HG03342 (cell line): ENCODE measurements around the gene RAD51B.

Experiments used
- ATAC-seq: cut with Tn5 transposase; IDR thresholded peaks from one replicate; pipeline ENCODE4 v1.9.1; 2021; ENCODE audit warnings: mild to moderate bottlenecking, moderate library complexity; ENCODE audit not compliant: unreplicated experiment

Gene RAD51B

GRCh38 chr14:68665792-68666204 is 846.2 kb downstream of the RAD51B start:
- ATAC-seq = no peak

GRCh38 chr14:68666236-68666635 is 846.7 kb downstream of the RAD51B start:
- ATAC-seq = no peak

GRCh38 chr14:68666899-68667298 is 847.3 kb downstream of the RAD51B start:
- no peak for ATAC-seq

- ATAC-seq = no peak
Measured at GRCh38 chr14:68667313-68667791, 847.8 kb downstream of the RAD51B start.

GRCh38 chr14:68668028-68668427 is 848.4 kb downstream of the RAD51B start:
- no peak for ATAC-seq

- ATAC-seq = no peak
Measured at GRCh38 chr14:68668531-68668930, 849.0 kb downstream of the RAD51B start.

GRCh38 chr14:68669111-68669511 is 849.5 kb downstream of the RAD51B start:
- ATAC-seq = no peak

GRCh38 chr14:68669603-68670358 is 850.2 kb downstream of the RAD51B start:
- no peak for ATAC-seq

- no peak for ATAC-seq
Measured at GRCh38 chr14:68670359-68670715, 850.8 kb downstream of the RAD51B start.

GRCh38 chr14:68671909-68672308 is 852.3 kb downstream of the RAD51B start:
- ATAC-seq = no peak

GRCh38 chr14:68672609-68673285 is 853.2 kb downstream of the RAD51B start:
- no peak for ATAC-seq

- no peak for ATAC-seq
Measured at GRCh38 chr14:68673464-68673863, 853.9 kb downstream of the RAD51B start.

- no peak for ATAC-seq
Measured at GRCh38 chr14:68674538-68675232, 855.1 kb downstream of the RAD51B start.

- ATAC-seq = no peak
Measured at GRCh38 chr14:68675233-68675577, 855.6 kb downstream of the RAD51B start.

GRCh38 chr14:68676511-68676943 is 856.9 kb downstream of the RAD51B start:
- ATAC-seq = no peak

- no peak for ATAC-seq
Measured at GRCh38 chr14:68677476-68677875, 857.9 kb downstream of the RAD51B start.

GRCh38 chr14:68677901-68678300 is 858.3 kb downstream of the RAD51B start:
- ATAC-seq = no peak

GRCh38 chr14:68678471-68678870 is 858.9 kb downstream of the RAD51B start:
- ATAC-seq = no peak

GRCh38 chr14:68679301-68679700 is 859.7 kb downstream of the RAD51B start:
- no peak for ATAC-seq

GRCh38 chr14:68679746-68680467 is 860.3 kb downstream of the RAD51B start:
- no peak for ATAC-seq

- no peak for ATAC-seq
Measured at GRCh38 chr14:68680541-68681051, 861.0 kb downstream of the RAD51B start.
